HUES6 (cell line): ENCODE results near the gene EPB41L3.

Experiments
- H3K27ac ChIP-seq: 2 replicates; pipeline ENCODE4 v1.7.0; 2013; ENCODE audit warnings: low read depth, mild to moderate bottlenecking, low read length, inconsistent platforms
- H3K27me3 ChIP-seq: 2 replicates; pipeline ENCODE4 v1.6.1; 2013; ENCODE audit warnings: low read length; ENCODE audit not compliant: control insufficient read depth, insufficient read depth
- H3K36me3 ChIP-seq: 2 replicates; pipeline ENCODE4 v1.6.1; 2013; ENCODE audit warnings: low read length; ENCODE audit not compliant: control insufficient read depth, insufficient read depth
- H3K4me1 ChIP-seq: 2 replicates; pipeline ENCODE4 v1.6.1; 2013; ENCODE audit warnings: low read length; ENCODE audit not compliant: control insufficient read depth, insufficient read depth
- H3K4me3 ChIP-seq: 2 replicates; pipeline ENCODE4 v1.5.1; 2013; ENCODE audit warnings: low read depth, low read length
- H3K9ac ChIP-seq: one replicate; pipeline ENCODE4 v1.6.1; 2013; ENCODE audit warnings: mild to moderate bottlenecking, low read length
- H3K9me3 ChIP-seq: 2 replicates; pipeline ENCODE4 v1.6.1; 2013; ENCODE audit warnings: low read depth, low read length; ENCODE audit not compliant: control insufficient read depth, insufficient read depth

The EPB41L3 gene

DNA sequence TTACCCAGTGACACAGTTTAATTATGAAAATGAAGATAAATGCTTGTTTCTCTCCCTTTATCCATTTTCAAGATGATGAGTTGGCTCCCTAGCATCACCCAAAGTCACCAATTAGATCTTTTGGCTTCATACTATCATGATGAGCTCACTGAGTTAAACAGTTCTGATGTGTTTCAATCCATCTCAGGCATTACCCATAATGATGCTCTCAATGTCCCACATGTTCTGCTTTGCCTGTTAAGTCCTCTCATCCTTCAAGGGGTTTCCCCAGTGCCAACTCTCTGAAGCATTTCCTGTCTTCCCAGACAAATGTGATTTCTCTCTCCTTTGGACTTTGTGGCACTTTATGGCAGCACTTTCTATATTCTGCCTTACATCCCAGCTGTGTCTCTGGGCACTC, 92.6 kb downstream of the EPB41L3 start:
- H3K27ac ChIP-seq: no peak overlapping the region
- no peaks in the 10 kb centered on the region for H3K36me3 ChIP-seq
- no peaks in the 10 kb centered on the region for H3K4me1 ChIP-seq
- H3K27me3 ChIP-seq: no peaks in the 10 kb centered on the region
- no peak overlapping the region for H3K9ac ChIP-seq
- H3K4me3 ChIP-seq: no peak overlapping the region
- no peaks in the 10 kb centered on the region for H3K9me3 ChIP-seq

- H3K27ac ChIP-seq: no peak overlapping the region
- H3K27me3 ChIP-seq: no peaks in the 10 kb centered on the region
- H3K4me3 ChIP-seq: no peak overlapping the region
- no peaks in the 10 kb centered on the region for H3K36me3 ChIP-seq
- no peak overlapping the region for H3K9ac ChIP-seq
- H3K9me3 ChIP-seq: no peaks in the 10 kb centered on the region
- H3K4me1 ChIP-seq: no peaks in the 10 kb centered on the region
Observed at GRCh38 chr18:5449858-5450509, 93.8 kb downstream of the EPB41L3 start.

DNA sequence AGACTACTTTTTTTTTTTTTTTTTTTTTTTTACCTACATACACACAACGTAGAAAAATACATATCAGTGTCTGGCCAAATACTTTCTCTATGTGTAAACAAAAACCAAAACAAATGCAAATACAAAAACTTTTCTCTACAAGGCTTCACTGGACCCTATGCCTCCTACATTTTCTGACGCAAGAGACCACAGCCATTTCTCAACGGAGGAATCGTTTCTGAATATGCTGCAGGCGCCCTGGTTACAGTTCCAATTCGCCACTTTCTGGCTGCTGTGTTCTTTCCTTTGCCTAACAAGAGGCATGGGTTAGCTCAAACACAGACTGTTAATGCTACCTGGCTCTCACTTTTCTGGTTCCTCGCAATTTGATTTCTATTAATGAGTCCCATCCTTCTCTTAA, 96.4 kb downstream of the EPB41L3 start:
- no peaks in the 10 kb centered on the region for H3K4me1 ChIP-seq
- H3K36me3 ChIP-seq: no peaks in the 10 kb centered on the region
- no peaks in the 10 kb centered on the region for H3K9me3 ChIP-seq
- H3K27me3 ChIP-seq: no peaks in the 10 kb centered on the region
- H3K9ac ChIP-seq: no peak overlapping the region
- H3K4me3 ChIP-seq: no peak overlapping the region
- no peak overlapping the region for H3K27ac ChIP-seq

DNA sequence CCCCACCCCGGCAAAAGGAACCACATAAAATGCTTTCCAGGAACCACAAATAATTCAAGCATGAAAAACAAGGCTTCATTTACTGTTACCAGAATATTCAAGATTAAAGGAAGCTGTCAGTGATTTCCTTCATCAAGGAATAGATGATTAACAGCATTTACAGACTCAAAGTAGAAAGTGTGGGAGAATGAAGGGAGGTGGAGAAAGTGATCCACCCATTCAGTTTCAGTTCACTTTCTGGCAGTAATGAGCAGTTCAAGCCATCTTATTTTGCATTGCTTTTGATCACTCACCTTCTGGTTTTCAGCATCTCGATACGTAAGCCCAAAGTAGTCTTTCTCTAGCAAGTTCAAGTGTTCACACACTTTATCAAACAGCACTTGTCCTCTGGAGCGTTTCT, 99.0 kb downstream of the EPB41L3 start:
- H3K4me3 ChIP-seq: no peak overlapping the region
- H3K27ac ChIP-seq: no peak overlapping the region
- H3K27me3 ChIP-seq: no peaks in the 10 kb centered on the region
- no peaks in the 10 kb centered on the region for H3K36me3 ChIP-seq
- H3K9me3 ChIP-seq: no peaks in the 10 kb centered on the region
- no peaks in the 10 kb centered on the region for H3K4me1 ChIP-seq
- H3K9ac ChIP-seq: no peak overlapping the region

DNA sequence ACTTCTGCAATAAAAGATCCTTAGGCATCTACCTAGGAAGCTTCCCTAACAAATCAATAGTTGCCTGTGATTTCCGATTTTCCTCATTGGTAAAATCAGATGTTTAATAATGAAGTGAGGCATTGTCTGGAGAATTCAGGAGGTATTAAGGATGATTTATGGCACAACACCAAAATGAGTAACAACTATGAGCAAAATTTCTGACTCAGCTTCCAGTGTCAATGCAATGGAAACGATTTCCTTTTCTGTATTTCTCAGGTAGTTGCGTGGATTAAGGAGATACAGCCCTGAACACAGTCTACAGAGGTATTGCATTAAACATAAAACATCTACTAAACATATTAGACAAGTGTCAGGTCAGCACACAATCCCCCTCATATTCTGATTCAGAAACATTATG, 99.5 kb downstream of the EPB41L3 start:
- no peaks in the 10 kb centered on the region for H3K27me3 ChIP-seq
- H3K36me3 ChIP-seq: no peaks in the 10 kb centered on the region
- H3K4me3 ChIP-seq: no peak overlapping the region
- H3K9ac ChIP-seq: no peak overlapping the region
- H3K9me3 ChIP-seq: no peaks in the 10 kb centered on the region
- H3K27ac ChIP-seq: no peak overlapping the region
- no peaks in the 10 kb centered on the region for H3K4me1 ChIP-seq

DNA sequence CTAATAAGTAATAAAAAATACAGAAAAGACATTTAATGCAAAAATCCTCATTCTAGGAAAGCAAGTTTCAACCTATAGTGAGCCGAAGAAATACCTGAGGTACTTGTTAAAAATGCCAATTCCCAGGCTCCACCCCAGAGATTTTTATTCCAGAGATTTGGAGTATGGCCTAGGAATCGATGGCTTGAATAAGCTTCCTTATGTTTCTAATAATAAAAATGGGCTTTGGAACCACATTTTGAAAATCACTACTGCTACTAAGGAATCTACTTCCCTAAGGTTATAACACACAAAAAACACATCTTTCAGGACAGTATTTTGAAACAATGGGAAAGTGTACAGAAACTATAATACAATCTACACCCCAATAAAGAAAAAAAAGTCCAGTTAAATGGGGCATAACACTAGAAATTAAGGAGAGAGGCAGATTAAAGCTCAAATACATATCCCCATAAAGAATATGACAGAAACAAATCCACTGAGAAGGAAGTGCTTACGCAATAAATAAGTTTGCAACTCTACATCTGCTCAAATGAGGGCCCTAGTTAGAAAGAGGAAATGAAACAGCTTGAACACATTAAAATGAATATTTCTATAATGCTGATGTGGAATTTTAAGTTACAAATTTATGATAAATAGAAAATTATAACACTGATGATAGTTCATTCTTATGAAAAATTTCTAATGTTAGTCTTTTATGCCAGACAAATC, 103.7 kb downstream of the EPB41L3 start:
- H3K4me1 ChIP-seq: no peaks in the 10 kb centered on the region
- H3K9ac ChIP-seq: no peak overlapping the region
- H3K27ac ChIP-seq: no peak overlapping the region

DNA sequence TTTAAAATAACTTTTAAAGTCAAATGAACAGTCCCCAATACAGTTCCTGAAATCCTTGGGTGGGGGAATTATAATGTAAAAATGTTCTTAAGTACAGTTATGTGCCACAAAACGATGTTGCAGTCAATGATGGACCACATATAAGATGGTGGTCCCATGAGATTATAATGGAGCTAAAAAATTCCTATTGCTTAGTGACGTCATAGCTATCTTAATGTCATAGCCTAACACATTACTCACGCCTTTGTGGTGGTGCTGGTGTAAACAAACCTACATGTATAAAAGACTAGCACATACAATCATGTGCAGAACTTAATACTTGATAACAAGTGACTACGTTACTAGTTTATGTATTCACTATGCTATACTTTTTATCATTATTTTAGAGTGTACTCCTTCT, 109.4 kb downstream of the EPB41L3 start:
- Histone ChIP-seq H3K4me3 (no peak overlapping the region), H3K27me3 (no peaks in the 10 kb centered on the region), H3K9me3 (no peaks in the 10 kb centered on the region), H3K27ac (no peak overlapping the region), H3K9ac (no peak overlapping the region), H3K36me3 (no peaks in the 10 kb centered on the region), H3K4me1 (no peaks in the 10 kb centered on the region)

More for the DNA sequence above, 103.7 kb downstream of the EPB41L3 start:
- no peaks in the 10 kb centered on the region for H3K27me3 ChIP-seq
- H3K9me3 ChIP-seq: no peaks in the 10 kb centered on the region
- H3K4me3 ChIP-seq: no peak overlapping the region
- no peaks in the 10 kb centered on the region for H3K36me3 ChIP-seq

- no peaks in the 10 kb centered on the region for H3K36me3 ChIP-seq
- H3K4me1 ChIP-seq: no peaks in the 10 kb centered on the region
- no peak overlapping the region for H3K27ac ChIP-seq
- H3K9ac ChIP-seq: no peak overlapping the region
- H3K27me3 ChIP-seq: no peaks in the 10 kb centered on the region
- no peak overlapping the region for H3K4me3 ChIP-seq
- H3K9me3 ChIP-seq: no peaks in the 10 kb centered on the region
Observed at GRCh38 chr18:5431836-5432575, 111.8 kb downstream of the EPB41L3 start.

GRCh38 chr18:5430131-5430530, 113.7 kb downstream of the EPB41L3 start:
- no peaks in the 10 kb centered on the region for H3K9me3 ChIP-seq
- no peak overlapping the region for H3K4me3 ChIP-seq
- H3K27me3 ChIP-seq: no peaks in the 10 kb centered on the region
- H3K4me1 ChIP-seq: no peaks in the 10 kb centered on the region
- no peak overlapping the region for H3K9ac ChIP-seq
- no peaks in the 10 kb centered on the region for H3K36me3 ChIP-seq
- H3K27ac ChIP-seq: no peak overlapping the region

GRCh38 chr18:5429681-5430080, 114.1 kb downstream of the EPB41L3 start:
- H3K9ac ChIP-seq: no peak overlapping the region
- H3K4me3 ChIP-seq: no peak overlapping the region
- no peaks in the 10 kb centered on the region for H3K36me3 ChIP-seq
- no peaks in the 10 kb centered on the region for H3K9me3 ChIP-seq
- no peaks in the 10 kb centered on the region for H3K4me1 ChIP-seq
- no peak overlapping the region for H3K27ac ChIP-seq
- no peaks in the 10 kb centered on the region for H3K27me3 ChIP-seq

DNA sequence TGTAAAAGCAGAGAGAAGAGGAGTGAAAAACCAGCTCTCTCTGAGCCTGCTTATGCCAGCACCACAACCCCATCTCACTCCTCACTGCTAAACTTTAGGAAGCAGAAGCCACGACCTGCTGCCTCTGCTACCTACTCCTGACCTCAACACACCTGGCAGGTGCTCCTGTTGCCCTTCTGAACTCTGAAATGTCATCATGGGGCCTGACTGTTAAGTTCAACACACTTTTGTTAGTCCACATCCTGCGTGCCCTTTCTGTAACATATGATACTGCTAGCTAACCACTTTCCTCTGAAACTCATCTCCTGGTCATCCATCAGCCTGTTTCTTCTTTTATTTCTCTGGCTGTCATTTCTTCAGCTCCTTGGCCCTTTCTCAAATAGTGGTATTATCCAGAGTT, 118.1 kb downstream of the EPB41L3 start:
- H3K4me1 ChIP-seq: no peaks in the 10 kb centered on the region
- H3K9ac ChIP-seq: no peak overlapping the region
- no peak overlapping the region for H3K4me3 ChIP-seq
- no peaks in the 10 kb centered on the region for H3K9me3 ChIP-seq
- H3K36me3 ChIP-seq: no peaks in the 10 kb centered on the region
- no peak overlapping the region for H3K27ac ChIP-seq
- no peaks in the 10 kb centered on the region for H3K27me3 ChIP-seq
